GM12878 (cell line): ENCODE data around the gene PAX5. TPM values are rescaled to one million over a fixed set of nuclear protein-coding genes. Genes with fewer than 3 reads are reported as not detected.

Source experiments
- ATF3 ChIP-seq: IDR thresholded peaks from 2 replicates; pipeline ENCODE4 v1.6.1; 2011; ENCODE audit warnings: low read depth, mild to moderate bottlenecking, low read length, moderate library complexity, borderline replicate concordance; ENCODE audit errors: extremely low read depth
- CBX3 ChIP-seq: fragments of 200-600 bp; sonication (generic); IDR thresholded peaks from 2 replicates; pipeline ENCODE4 v1.6.1; 2016; ENCODE audit warnings: low read depth, borderline replicate concordance
- CREB1 ChIP-seq: IDR thresholded peaks from 2 replicates; pipeline ENCODE4 v1.6.1; 2012; ENCODE audit warnings: low read depth, mild to moderate bottlenecking, inconsistent platforms
- HDGF ChIP-seq: fragments of 450-650 bp; IDR thresholded peaks from 2 replicates; pipeline ENCODE4 v1.6.1; 2016; ENCODE audit warnings: antibody characterized with exemption
- IKZF1 ChIP-seq: fragments of 450-650 bp; conservative IDR thresholded peaks from 2 replicates; pipeline ENCODE4 v1.6.1; 2017; ENCODE audit warnings: antibody characterized with exemption, mild to moderate bottlenecking
- MAX ChIP-seq: IDR thresholded peaks from 2 replicates; pipeline ENCODE4 v1.6.1; 2012; ENCODE audit warnings: low read depth, low read length, improper control_type of control experiment
- MEF2A ChIP-seq: IDR thresholded peaks from 2 replicates; pipeline ENCODE4 v1.6.1; 2011; ENCODE audit warnings: low read depth, mild to moderate bottlenecking, low read length, moderate library complexity; ENCODE audit not compliant: insufficient read depth
- SMAD5 ChIP-seq: IDR thresholded peaks from 2 replicates; pipeline ENCODE4 v1.6.1; 2016; ENCODE audit warnings: antibody characterized with exemption, low read depth
- SP1 ChIP-seq: IDR thresholded peaks from one replicate; pipeline ENCODE4 v1.6.1; 2011; ENCODE audit warnings: low read depth, low read length
- STAT1 ChIP-seq: fragments of 450-650 bp; conservative IDR thresholded peaks from 2 replicates; pipeline ENCODE4 v1.6.1; 2014; ENCODE audit warnings: antibody characterized with exemption, mild to moderate bottlenecking
- TAF1 ChIP-seq: IDR thresholded peaks from 2 replicates; pipeline ENCODE4 v1.6.1; 2011; ENCODE audit warnings: mild to moderate bottlenecking, low read depth, low read length, borderline replicate concordance
- polyA plus RNA-seq, 11 experiments: library from polyadenylated mRNA; depleted of rRNA in 4 of 11; unstranded in 6 of 11; stranded (reverse) in 5 of 11; fragments of >200 nt; fragmentation: Nextera tagmentation in 4 of 11; fragmentation: Illumina TruSeq in 1 of 11; extraction: Ambion mirVana in 4 of 11; extraction: Trizol in 1 of 11; gene quantifications; 1 replicate in 1 of 11; 2 replicates in 10 of 11; pipeline versions ENCODE4 v1.2.1 to v1.2.3, GENCODE V29; 2011 to 2016; ENCODE audit warnings: inconsistent platforms in 2 of 11, missing spikeins in 2 of 11, low read depth in 1 of 11
- total RNA-seq, 4 experiments: library from RNA; depleted of rRNA in 3 of 4; stranded (reverse); fragments of >200 nt in 3 of 4; fragmentation: Illumina TruSeq in 1 of 4; extraction: Trizol in 1 of 4; gene quantifications; 2 replicates each; pipeline versions ENCODE4 v1.2.1 to v1.2.3, GENCODE V29; 2013 to 2021
- TF ChIP-seq, protein P1 (sequence below): fragments of 450-650 bp; IDR thresholded peaks from 2 replicates; pipeline ENCODE4 v1.6.1; 2016; ENCODE audit warnings: mild to moderate bottlenecking, moderate library complexity, borderline replicate concordance

Gene PAX5
- total and polyA plus RNA-seq, 10 of the 15 experiments (the other 5 are each of a cell fraction or from before 2014, with no cell fraction given) = 2.2 to 123 (median 31.9) TPM

- TF ChIP-seq CREB1 (peak; percentile 89), SMAD5 (peak; percentile 58; the same call in 1 of the 2 replicates), STAT1 (no peak), MAX (peak; percentile 99), TAF1 (peak; percentile 65; the same call in 1 of the 2 replicates), ATF3 (0 out of 2 replicates have a peak, but pooled peaks have one; percentile 28), SP1 (no peak), IKZF1 (peak; percentile 85), HDGF (peak; percentile 83; the same call in 1 of the 2 replicates), MEF2A (no peak), CBX3 (no peak)
- TF ChIP-seq, protein P1, sequence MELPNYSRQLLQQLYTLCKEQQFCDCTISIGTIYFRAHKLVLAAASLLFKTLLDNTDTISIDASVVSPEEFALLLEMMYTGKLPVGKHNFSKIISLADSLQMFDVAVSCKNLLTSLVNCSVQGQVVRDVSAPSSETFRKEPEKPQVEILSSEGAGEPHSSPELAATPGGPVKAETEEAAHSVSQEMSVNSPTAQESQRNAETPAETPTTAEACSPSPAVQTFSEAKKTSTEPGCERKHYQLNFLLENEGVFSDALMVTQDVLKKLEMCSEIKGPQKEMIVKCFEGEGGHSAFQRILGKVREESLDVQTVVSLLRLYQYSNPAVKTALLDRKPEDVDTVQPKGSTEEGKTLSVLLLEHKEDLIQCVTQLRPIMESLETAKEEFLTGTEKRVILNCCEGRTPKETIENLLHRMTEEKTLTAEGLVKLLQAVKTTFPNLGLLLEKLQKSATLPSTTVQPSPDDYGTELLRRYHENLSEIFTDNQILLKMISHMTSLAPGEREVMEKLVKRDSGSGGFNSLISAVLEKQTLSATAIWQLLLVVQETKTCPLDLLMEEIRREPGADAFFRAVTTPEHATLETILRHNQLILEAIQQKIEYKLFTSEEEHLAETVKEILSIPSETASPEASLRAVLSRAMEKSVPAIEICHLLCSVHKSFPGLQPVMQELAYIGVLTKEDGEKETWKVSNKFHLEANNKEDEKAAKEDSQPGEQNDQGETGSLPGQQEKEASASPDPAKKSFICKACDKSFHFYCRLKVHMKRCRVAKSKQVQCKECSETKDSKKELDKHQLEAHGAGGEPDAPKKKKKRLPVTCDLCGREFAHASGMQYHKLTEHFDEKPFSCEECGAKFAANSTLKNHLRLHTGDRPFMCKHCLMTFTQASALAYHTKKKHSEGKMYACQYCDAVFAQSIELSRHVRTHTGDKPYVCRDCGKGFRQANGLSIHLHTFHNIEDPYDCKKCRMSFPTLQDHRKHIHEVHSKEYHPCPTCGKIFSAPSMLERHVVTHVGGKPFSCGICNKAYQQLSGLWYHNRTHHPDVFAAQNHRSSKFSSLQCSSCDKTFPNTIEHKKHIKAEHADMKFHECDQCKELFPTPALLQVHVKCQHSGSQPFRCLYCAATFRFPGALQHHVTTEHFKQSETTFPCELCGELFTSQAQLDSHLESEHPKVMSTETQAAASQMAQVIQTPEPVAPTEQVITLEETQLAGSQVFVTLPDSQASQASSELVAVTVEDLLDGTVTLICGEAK = peak; percentile 73; the same call in 1 of the 2 replicates
Measured at GRCh38 chr9:37079370-37080164, 45.5 kb upstream of the PAX5 start (continued).
